GM18520 (cell line): ENCODE measurements around the gene CLIP1.
"Not testable (repeated sequence)": the region's sequence is repeated elsewhere in the genome, so short reads cannot be mapped to it uniquely, and the experiment has no call there.

Experiments used
- ATAC-seq: cut with Tn5 transposase; IDR thresholded peaks from one replicate; pipeline ENCODE4 v1.9.1; 2021; ENCODE audit not compliant: unreplicated experiment

The CLIP1 gene

DNA sequence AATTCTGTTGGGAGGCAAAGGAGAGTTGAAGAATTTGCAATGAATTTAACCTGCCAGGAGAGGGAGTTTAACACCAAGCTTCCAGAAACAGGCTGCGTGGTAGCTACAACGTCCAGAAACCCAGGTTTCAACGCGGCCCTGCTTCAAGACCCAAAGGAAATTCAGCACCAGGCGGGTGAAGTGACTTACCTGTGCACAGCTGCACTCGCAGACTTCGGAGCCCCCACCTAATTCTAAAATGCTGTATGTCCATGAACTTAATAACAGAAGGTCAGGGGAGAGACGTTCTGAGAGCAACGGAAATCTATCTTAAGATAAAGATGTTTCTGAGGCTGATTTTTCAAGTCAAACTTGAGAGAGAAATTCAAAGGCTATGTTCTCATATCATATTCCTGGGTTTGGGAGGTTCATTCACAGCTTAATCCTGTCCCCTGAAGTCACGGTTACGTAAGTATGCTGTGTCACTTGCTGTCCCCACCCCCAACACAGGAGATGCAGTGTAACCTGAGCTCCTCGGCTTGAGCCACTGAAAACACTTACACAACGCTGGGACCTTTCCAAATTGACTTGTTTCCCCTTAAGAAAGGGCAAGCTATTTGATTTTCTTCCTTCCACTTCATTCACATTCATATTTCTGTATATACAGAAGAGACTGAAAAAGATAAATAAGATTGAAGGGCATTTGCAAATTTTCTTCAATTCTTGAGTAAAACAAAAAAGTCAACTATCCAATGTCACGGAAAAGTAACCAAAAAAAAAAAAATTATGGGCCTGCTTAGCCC lies 22.7 kb downstream of the CLIP1 start:
- no peak for ATAC-seq

DNA sequence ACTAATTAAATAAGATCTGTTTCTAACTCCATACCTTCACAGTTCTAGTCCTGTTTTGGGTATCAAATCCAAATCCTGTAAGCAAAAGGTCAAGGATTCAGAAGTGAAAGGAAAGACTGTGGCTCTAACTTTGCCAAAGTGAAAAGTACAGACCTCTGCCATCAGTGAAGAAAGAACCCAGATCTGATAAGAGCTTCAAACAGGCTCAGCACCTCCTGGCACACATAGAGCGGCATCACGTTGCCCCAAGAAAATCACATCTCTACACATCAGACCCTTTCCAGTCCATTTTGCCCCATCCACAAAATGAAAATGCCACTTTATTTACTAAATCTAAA lies 23.2 kb downstream of the CLIP1 start:
- ATAC-seq = no peak

DNA sequence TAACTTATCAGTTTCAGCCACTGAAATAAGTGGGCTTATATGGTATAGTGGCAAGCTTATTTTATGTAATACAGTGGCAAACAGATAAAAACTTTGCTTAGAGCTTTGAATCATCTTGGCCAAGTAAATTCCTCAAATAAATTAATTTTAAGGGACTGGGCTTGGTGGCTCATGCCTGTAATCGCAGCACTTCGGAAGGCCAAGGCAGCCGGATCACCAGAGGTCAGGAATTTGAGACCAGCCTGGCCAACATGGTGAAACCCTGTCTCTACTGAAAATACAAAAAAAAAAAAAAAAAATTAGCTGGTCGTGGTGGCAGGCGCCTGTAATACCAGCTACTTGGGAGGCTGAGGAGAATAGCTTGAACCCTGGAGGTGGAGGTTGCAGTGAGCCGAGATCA lies 24.5 kb downstream of the CLIP1 start:
- not testable (repeated sequence) for ATAC-seq

DNA sequence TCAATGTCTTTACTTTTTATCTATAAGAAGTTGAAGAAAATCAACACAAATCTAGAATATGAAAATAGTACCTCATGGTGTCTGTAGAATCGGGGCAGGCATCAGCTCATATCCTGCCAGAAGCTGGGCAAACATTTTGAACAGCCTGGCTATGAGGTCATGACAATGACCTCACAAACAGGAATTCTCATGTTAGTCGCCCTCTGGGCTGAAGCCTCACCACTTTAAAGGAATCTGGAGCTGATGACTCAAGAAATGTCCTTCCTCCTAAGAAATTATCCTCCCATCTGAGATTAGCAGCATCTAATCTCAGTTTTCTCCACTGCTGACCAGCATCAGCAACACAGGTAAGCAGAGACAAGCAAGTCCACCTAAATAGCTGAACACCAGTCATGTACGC lies 27.1 kb downstream of the CLIP1 start:
- ATAC-seq = no peak

DNA sequence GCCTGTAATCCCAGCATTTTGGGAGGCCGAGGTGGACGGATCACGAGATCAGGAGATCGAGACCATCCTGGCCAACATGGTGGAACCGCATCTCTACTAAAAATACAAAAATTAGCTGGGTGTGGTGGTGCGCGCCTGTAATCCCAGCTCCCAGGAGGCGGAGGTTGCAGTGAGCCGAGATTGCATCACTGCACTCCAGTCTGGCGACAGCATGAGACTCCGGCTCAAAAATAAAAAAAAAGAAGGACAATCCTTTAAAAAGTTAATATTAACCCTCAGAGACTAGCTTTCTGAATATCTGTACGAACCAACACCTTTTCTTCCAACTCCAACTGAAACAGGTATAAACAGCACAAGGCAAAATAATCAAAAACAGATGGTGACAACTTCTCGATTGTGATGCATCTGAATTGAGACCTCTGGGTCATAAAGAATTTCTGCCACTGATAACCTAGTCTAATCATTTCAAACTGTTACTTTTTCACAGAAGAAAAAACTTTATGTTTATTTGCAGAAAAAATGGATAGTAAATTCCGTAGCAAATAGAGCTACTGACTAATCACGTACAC lies 27.8 kb downstream of the CLIP1 start:
- no peak for ATAC-seq

DNA sequence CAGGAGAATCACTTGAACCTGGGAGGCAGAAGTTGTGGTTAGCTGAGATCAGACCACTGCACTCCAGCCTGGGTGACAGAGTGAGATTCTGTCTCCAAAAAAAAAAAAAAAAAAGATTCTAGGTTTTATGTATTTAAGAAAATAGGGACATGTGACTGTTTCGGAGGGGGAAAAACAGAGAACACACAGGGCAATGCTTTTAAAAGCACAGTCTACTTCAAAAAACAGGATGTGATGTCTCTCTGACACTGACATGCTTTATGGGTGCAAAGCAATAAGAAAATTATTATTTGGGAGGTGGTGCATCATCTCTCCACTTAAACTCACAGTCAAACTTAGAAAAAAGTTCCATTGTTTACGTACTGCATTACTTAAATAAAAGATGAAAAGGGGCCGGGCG lies 28.7 kb downstream of the CLIP1 start:
- ATAC-seq = no peak

DNA sequence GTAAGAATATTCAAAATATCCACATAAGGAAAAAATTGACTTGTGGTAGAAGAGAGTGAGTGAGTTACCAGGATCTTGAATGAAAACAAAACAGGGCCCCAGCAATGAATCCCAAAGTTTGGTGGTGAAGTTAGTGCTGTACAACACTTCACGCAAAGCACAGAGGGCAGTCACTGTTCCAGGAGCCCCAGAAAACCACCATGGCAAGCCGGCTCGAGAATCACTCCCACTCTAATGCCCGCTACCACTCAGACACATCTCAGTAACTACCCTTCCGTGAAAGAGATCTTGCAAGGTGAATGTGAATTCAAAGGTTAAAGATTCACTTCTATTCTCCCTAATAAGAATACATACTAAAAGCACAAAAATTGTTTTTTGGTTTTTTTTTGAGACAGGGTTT lies 30.1 kb downstream of the CLIP1 start:
- no peak for ATAC-seq

DNA sequence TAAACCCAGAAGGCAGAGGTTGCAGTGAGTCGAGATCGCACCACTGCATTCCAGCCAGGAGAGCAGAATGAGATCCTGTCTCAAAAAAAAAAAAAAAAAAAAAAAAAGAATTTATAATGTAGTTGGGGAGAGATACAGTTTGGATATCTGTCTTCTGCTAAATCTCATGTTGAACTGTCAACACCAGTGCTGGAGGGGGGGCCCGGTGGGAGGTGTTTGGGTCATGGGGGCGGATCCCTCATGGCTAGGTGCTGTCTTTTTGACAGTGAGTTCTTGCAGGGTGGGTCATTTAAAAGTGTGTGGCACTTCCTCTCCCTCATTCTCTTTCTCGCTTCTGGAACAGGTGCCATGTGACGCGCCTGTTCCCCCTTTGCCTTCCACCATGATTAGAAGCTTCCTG lies 32.8 kb downstream of the CLIP1 start:
- ATAC-seq = no peak

DNA sequence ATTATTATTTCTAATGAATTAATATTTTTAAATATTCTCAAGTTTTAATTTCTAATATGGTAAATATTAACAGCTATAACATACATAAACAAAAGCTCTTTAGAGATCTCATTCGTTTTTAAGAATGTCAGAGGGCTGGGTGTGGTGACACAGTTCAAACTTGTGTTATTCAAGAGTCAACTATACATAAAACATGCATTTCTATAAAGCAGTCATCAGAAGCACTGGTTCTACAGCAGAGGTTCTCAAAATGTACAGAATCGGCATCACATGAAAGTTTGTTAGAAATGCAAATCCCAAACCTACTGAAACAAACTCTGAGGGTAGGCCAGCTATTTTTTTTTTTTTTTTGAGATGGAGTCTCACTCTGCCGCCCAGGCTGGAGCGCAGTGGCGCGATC lies 34.6 kb downstream of the CLIP1 start:
- no peak for ATAC-seq

DNA sequence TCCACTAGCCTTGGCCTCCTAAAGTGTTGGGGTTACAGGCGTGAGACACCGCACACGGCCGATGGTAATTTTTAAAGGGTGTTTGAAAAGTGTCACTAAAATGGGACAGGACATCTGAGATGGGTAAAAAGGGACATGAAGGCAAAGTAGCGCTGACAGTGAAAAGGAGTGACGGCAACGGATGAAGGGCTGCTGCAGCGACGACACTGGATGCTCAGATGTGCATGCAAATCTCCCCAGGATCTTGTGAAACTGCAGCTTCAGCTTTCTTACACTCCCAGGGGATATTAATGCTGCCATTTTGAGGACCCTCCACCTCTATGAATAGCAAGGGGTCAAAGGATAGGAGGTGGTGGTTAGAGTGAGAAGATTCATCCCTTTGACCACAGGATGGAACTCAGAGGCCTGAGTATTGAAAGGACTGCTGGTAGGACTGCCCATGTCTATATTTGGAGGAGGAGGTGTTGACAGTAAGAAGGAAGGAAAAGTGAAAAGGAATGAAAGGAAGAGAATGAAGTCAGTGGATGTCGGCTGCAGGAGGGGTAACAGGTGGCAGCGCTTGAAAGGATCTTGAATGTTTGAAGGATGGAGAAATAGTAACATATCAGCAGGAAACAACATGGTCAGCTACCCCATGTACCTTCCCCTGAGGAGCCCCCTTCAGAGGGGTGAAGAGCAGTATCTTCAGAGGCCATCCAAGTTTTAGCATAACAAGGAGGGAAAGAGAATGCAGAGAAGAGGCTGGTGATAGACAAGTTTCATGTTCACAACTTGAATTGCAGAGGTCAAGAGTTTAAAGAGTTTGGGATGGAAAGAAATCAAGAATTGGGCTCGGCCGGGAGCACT lies 37.1 kb downstream of the CLIP1 start:
- ATAC-seq = no peak

DNA sequence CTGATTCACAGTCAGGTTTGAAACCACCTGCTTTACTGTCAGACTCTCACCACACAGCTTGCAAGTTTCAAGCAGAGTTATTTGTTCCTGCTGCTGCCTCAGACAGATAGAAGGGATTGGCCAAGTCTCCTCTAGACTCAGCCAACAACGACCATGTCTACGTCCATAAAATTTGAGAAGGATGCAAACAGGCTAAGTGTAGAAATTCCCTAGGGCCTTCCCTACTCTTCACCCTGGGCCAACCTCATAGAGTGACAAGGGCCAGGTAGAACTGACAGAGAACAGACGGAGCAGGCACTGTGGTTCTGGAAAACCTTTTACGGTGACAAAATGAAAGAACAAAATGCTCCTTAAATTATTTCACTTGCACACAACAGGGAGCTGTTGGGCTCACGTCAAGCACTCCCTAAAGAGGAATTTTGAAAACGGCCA lies 39.5 kb downstream of the CLIP1 start:
- no peak for ATAC-seq

DNA sequence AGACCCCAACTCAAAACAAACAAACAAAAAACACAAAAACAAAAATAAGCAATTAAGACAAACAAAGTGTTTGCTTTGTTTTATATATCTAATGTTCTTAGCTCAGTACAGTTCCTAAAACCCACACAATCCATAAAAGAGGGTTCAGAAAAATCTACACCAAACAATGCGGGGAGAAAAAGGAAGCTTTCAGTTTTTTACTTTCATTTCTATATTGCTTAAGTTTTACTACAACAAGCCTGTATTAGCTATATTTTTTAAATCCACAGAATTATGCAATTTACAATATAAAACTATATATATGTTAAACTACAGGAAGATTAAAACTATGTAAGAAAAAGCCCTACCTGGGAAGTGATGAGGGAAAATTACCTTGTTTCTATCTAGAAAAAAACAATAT lies 41.4 kb downstream of the CLIP1 start:
- ATAC-seq = no peak

DNA sequence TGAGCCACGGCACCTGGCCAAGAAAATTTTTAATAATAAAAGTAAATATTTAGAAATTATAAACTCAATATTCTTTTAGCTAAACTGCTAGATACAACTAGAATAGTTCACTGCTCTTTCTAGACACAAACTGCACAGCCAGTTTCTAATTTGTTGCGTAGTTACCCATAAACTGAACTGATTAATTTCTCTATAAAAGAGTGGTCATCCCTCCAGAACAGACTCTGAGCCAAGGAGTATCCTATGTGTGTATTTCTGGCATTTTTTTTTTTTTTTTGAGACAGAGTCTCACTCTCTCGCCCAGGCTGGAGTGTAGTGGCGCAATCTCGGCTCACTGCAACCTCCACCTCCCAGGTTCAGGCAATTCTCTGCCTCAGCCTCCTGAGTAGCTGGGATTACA lies 45.7 kb downstream of the CLIP1 start:
- not testable (repeated sequence) for ATAC-seq

DNA sequence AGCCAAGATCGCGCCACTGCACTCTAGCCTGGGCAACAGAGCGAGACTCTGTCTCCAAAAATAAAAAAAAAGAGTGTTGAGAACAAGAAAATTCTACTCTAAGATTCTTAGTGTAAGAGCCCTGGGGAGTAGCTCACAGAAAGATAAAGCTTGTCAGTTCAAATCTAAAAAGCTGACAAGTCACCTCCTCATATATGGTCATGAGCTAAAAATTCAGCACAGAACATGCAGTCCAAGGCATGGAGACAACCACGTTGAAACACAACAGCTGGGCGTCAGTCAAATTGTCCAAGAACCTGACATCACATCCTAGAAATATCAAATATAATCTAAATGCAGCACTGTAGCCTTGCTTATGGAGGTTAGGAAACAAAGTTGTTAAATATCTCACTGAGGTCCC lies 47.8 kb downstream of the CLIP1 start:
- ATAC-seq = no peak

DNA sequence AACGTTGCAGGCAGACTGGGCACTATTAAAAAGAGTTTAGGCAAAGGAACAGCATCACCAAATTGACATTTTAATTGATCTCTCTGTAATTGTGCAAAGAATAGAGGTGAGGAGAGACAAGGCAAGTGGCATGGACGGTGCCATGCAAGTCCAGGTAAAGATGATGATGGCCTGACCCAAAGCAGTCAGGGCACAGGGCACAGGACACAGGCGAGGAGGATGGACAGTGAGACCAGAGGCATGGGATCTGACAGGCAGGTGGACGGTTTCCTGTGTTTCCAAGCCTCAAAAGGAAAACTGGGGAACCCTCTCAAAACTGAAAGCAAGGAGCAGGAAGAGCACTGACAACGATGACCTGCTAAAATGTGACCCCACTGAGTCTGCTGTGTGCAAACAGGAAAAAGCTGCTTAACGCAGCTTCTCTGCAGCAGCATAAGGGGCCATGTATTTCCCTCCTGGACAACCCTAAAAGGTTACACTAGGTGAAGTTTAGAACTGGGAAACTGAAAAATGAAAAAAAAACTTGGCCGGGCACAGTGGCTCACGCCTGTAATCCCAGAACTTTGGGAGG lies 50.9 kb downstream of the CLIP1 start:
- no peak for ATAC-seq

DNA sequence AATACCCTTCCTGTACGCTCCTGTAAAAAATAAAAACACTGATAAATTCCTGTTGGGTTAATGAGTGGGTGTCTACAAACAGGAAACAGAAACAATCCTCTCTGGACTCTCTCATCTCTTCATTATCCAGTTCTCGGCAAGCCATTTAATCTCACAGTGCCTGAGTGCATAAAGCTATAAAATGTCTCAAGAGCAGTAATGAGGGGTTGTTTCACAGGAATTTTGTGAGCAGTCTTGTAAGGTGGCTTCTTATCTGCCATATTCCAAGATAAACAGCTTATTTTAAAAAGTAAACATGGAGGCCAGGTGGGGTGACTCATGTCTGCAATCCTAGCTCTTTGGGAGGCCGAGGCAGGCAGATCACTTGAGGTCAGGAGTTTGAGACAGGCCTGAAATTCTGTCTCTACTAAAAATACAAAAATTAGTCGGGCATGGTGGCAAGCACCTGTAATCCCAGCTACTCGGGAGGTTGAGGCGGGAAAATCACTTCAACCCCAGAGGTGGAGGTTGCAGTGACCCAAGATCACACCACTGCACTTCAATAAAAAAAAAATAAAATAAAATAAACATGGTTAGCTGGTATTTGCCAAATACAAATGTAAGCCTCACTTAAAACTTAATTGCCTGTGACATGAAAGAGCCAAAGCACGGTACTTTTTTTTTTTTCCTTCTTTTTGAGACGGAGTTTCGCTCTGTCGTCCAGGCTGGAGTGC lies 54.0 kb downstream of the CLIP1 start:
- ATAC-seq = no peak

DNA sequence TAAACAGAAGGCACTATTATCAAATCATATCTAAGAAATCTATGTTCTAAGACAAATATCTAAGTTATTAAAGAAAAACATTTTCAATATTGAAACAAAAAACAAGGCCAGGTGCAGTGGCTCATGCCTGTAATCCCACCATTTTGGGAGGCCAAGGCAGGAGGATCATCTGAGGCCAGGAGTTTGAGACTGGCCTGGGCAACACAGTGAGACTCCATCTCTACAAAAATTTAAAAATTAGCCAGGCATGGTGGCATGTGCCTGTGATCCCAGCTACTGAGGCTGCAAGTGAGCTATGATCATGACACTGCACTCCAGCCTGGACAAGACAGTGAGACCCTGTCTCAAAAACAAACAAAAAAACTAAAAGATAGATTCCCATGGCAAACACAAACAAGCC lies 54.8 kb downstream of the CLIP1 start:
- ATAC-seq = not testable (repeated sequence)

DNA sequence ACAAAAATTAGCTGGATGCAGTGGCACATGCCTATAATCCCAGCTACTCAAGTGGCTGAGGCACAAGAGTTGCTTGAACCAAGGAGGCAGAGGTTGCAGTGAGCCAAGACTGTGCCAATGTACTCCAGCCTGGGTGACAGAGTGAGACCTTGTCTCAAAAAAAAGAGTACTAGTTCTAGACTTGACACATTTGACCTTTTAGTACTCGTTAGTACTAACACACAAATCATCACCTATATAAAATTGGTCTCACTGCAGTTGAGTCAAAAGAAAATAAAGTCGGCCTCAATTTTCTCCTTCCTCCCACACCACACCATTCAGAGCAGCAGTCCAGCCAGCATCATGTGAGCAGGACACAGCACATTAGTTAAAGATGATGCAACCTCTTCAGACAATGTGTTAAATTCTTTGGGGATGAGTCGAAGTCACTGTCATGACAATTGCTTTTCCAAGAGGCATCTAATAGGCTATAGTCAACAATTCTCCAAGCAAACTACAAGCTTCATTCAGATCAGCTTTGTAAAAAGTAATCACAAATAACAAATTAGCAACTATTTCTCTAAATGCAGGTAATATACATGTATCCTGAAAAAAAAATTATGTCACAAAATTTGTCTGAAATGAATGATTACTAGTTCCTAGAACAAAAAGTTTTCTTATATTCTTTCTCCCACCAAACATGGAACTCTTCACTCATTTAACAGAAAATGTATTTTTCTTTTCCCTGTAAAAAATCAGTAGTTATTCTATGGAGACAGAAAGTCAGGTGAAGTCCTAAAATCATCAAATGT lies 55.6 kb downstream of the CLIP1 start:
- no peak for ATAC-seq

DNA sequence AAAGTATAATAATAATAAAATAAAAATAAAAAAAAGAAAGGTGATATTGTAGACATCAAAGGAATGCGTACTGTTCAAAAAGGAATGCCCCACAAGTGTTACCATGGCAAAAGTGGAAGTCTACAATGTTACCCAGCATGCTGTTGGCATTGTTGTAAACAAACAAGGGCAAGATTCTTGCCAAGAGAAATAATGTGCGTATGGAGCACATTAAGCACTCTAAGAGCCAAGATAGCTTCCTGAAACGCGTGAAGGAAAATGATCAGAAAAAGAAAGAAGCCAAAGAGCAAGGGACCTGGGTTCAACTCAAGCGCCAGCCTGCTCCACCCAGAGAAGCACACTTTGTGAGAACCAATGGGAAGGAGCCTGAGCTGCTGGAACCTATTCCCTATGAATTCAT lies 57.2 kb downstream of the CLIP1 start:
- ATAC-seq = not testable (repeated sequence)

DNA sequence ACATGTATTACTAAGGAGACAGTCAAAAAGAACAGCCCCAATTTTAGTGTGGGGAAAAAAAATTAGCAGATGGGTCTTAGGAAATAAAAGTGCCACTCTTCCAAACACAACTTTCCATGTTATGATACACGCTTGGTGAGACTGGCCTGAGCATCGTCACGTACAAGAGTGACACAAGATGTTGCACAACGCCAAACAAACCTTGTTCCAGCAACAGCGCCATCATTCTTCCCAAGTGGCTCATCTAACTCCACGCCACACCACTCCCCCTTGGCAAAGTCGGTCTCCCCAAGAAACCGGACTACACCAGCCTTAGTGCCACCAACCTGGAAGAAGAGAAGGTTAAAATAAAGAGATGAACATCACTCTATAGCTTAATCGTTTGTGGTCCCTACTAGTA lies 58.7 kb downstream of the CLIP1 start:
- ATAC-seq = no peak
